Liver (tissue), 9 donors: ENCODE measurements around the gene UGT1A8. TPM values are rescaled to one million over a fixed set of nuclear protein-coding genes. Genes with fewer than 3 reads are reported as not detected.
A peak's percentile ranks its signal among the peaks of the same experiment; 100 is the strongest.

Source experiments
- DNase-seq: peaks from one replicate; pipeline ENCODE4 v3.0.0-alpha.2; 2017; ENCODE audit warnings: low spot score
- H3K27ac ChIP-seq, 2 donors: one replicate each; pipeline ENCODE4 v1.7.0; 2013; ENCODE audit warnings: inconsistent platforms in 2 of 2, low read length in 2 of 2, control low read depth in 1 of 2, low read depth in 1 of 2, mild to moderate bottlenecking in 1 of 2
- H3K27me3 ChIP-seq, 4 donors: one replicate each; pipeline versions ENCODE4 v1.6.1 to v1.7.0; 2013; ENCODE audit warnings: low read length in 3 of 4, inconsistent platforms in 1 of 4, mild to moderate bottlenecking in 1 of 4, moderate library complexity in 1 of 4; ENCODE audit not compliant: control insufficient read depth in 4 of 4, insufficient read depth in 4 of 4
- H3K36me3 ChIP-seq, 4 donors: one replicate each; pipeline versions ENCODE4 v1.6.1 to v1.7.0; 2013; ENCODE audit warnings: low read length in 3 of 4, mild to moderate bottlenecking in 3 of 4, low read depth in 1 of 4, moderate library complexity in 1 of 4; ENCODE audit not compliant: control insufficient read depth in 4 of 4, insufficient read depth in 3 of 4
- H3K4me1 ChIP-seq, 4 donors: one replicate each; pipeline versions ENCODE4 v1.6.1 to v1.7.0; 2013; ENCODE audit warnings: low read length in 3 of 4, mild to moderate bottlenecking in 3 of 4, moderate library complexity in 1 of 4; ENCODE audit not compliant: control insufficient read depth in 4 of 4, insufficient read depth in 4 of 4
- H3K4me3 ChIP-seq, 3 donors: one replicate each; pipeline versions ENCODE4 v1.6.1 to v1.7.0; 2013; ENCODE audit warnings: low read length in 3 of 3, control low read depth in 1 of 3, low read depth in 1 of 3, mild to moderate bottlenecking in 1 of 3
- H3K9ac ChIP-seq, 2 donors: one replicate each; pipeline ENCODE4 v1.7.0; 2013; ENCODE audit warnings: low read length in 2 of 2, mild to moderate bottlenecking in 2 of 2, moderate library complexity in 2 of 2, control low read depth in 1 of 2, low read depth in 1 of 2
- H3K9me3 ChIP-seq, 4 donors: one replicate each; pipeline versions ENCODE4 v1.6.1 to v1.7.0; 2013; ENCODE audit warnings: low read length in 3 of 4; ENCODE audit not compliant: control insufficient read depth in 4 of 4
- EGR1 ChIP-seq, 2 donors: IDR thresholded peaks; 2 replicates each; pipeline ENCODE4 v1.6.1; 2016 to 2018; ENCODE audit warnings: antibody characterized with exemption in 2 of 2, low read depth in 2 of 2
- FOXA2 ChIP-seq: IDR thresholded peaks from 2 replicates; pipeline ENCODE4 v1.6.1; 2016; ENCODE audit warnings: antibody characterized with exemption
- HNF4A ChIP-seq, 2 donors: conservative IDR thresholded peaks; 2 replicates each; pipeline ENCODE4 v1.6.1; 2016; ENCODE audit warnings: antibody characterized with exemption in 2 of 2, mild to moderate bottlenecking in 2 of 2
- HNF4G ChIP-seq: IDR thresholded peaks from 2 replicates; pipeline ENCODE4 v1.6.1; 2016; ENCODE audit warnings: antibody characterized with exemption
- JUND ChIP-seq, 2 donors: IDR thresholded peaks; 2 replicates each; pipeline ENCODE4 v1.6.1; 2016; ENCODE audit warnings: antibody characterized with exemption in 2 of 2
- NR2F2 ChIP-seq: IDR thresholded peaks from 2 replicates; pipeline ENCODE4 v1.6.1; 2016; ENCODE audit warnings: antibody characterized with exemption
- RAD21 ChIP-seq, 2 donors: IDR thresholded peaks; 2 replicates each; pipeline ENCODE4 v1.6.1; 2016; ENCODE audit warnings: antibody characterized with exemption in 2 of 2, mild to moderate bottlenecking in 2 of 2
- REST ChIP-seq: IDR thresholded peaks from 2 replicates; pipeline ENCODE4 v1.6.1; 2016; ENCODE audit warnings: antibody characterized with exemption, mild to moderate bottlenecking
- RXRA ChIP-seq, 2 donors: IDR thresholded peaks; 2 replicates each; pipeline ENCODE4 v1.6.1; 2017 to 2018; ENCODE audit warnings: antibody characterized with exemption in 2 of 2, mild to moderate bottlenecking in 1 of 2
- TAF1 ChIP-seq: conservative IDR thresholded peaks from 2 replicates; pipeline ENCODE4 v1.6.1; 2016; ENCODE audit warnings: antibody characterized with exemption, mild to moderate bottlenecking
- YY1 ChIP-seq: IDR thresholded peaks from 2 replicates; pipeline ENCODE4 v1.6.1; 2016; ENCODE audit warnings: antibody characterized with exemption, mild to moderate bottlenecking
- WGBS: extraction: QIAGEN DNeasy Blood & Tissue Kit; methylation state at CpG from one replicate; pipeline ENCODE4 v1.1.7; 2013; 5-methylcytosine and 5-hydroxymethylcytosine counted together
- polyA plus RNA-seq, 2 donors: library from polyadenylated mRNA; stranded (reverse) in 1 of 2; unstranded in 1 of 2; fragments of 200-250 nt in 1 of 2; fragments of >200 nt in 1 of 2; fragmentation: Nextera tagmentation in 1 of 2; extraction: Ambion mirVana in 1 of 2; gene quantifications; one replicate each; pipeline versions ENCODE4 v1.2.1 to v1.2.3, GENCODE V29; 2013 to 2015
- total RNA-seq, 2 donors: library from RNA; depleted of rRNA; stranded (reverse); fragments of >200 nt; gene quantifications; one replicate each; pipeline ENCODE4 v1.2.3, GENCODE V29; 2014
- TF ChIP-seq, protein P1 (sequence below): IDR thresholded peaks from 2 replicates; pipeline ENCODE4 v1.6.1; 2016; ENCODE audit warnings: antibody characterized with exemption
- TF ChIP-seq, protein P2 (sequence below): fragments of 150-350 bp; IDR thresholded peaks from 2 replicates; pipeline ENCODE4 v1.5.1; 2017; ENCODE audit warnings: improper control_type of control experiment, low read depth, low read length; ENCODE audit not compliant: missing input control
- donor health status: healthy.
- donor health status: healthy.
- donor health status: healthy.
- donor health status: healthy.
- donor health status: healthy.

The UGT1A8 gene
- total and polyA plus RNA-seq, 4 donors = 0.17 to 0.51 (median 0.48) TPM; not detected in 1

GRCh38 chr2:233706720-233707119, 89.3 kb downstream of the UGT1A8 start:
- H3K9me3 ChIP-seq = no peaks in the 10 kb centered on the region
- peak overlapping the region; percentile 80 to 87 for H3K27ac ChIP-seq
- H3K4me3 ChIP-seq = no peak overlapping the region
- no peak for TF ChIP-seq HNF4A (conservative IDR thresholded peaks at IDR 0.05)
- no peak for TF ChIP-seq REST
- TF ChIP-seq JUND (IDR thresholded peaks at IDR 0.05) = no peak
- no peak for TF ChIP-seq RXRA (IDR thresholded peaks at IDR 0.05)
- no peak for DNase-seq
- H3K4me1 ChIP-seq = peaks cover 19 to 41% (median 29%) of the 10 kb centered on the region in 4 donors
- no peaks in the 10 kb centered on the region for H3K36me3 ChIP-seq
- no peak overlapping the region for H3K9ac ChIP-seq
- WGBS = 2% methylated on average over 1 of the region's 1 CpG
- no peaks in the 10 kb centered on the region for H3K27me3 ChIP-seq

GRCh38 chr2:233707940-233708644, 90.7 kb downstream of the UGT1A8 start:
- TF ChIP-seq FOXA2 (no peak), RAD21 (IDR thresholded peaks at IDR 0.05) (no peak), HNF4G (no peak), EGR1 (IDR thresholded peaks at IDR 0.05; ENCODE audit: low read depth in 2 of 2) (no peak), HNF4A (conservative IDR thresholded peaks at IDR 0.05) (no peak), YY1 (no peak), TAF1 (no peak), RXRA (IDR thresholded peaks at IDR 0.05) (no peak), NR2F2 (no peak)
- TF ChIP-seq, protein P1, sequence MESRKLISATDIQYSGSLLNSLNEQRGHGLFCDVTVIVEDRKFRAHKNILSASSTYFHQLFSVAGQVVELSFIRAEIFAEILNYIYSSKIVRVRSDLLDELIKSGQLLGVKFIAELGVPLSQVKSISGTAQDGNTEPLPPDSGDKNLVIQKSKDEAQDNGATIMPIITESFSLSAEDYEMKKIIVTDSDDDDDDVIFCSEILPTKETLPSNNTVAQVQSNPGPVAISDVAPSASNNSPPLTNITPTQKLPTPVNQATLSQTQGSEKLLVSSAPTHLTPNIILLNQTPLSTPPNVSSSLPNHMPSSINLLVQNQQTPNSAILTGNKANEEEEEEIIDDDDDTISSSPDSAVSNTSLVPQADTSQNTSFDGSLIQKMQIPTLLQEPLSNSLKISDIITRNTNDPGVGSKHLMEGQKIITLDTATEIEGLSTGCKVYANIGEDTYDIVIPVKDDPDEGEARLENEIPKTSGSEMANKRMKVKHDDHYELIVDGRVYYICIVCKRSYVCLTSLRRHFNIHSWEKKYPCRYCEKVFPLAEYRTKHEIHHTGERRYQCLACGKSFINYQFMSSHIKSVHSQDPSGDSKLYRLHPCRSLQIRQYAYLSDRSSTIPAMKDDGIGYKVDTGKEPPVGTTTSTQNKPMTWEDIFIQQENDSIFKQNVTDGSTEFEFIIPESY = no peak
- no peaks in the 10 kb centered on the region for H3K36me3 ChIP-seq
- DNase-seq = no peak
- no peak overlapping the region for H3K9ac ChIP-seq
- H3K9me3 ChIP-seq = no peaks in the 10 kb centered on the region
- H3K4me1 ChIP-seq = peaks cover 19 to 43% (median 29%) of the 10 kb centered on the region in 4 donors
- WGBS = 78% methylated on average over 10 of the region's 10 CpGs
- no peaks in the 10 kb centered on the region for H3K27me3 ChIP-seq
- no peak overlapping the region for H3K27ac ChIP-seq
- no peak overlapping the region for H3K4me3 ChIP-seq

DNA sequence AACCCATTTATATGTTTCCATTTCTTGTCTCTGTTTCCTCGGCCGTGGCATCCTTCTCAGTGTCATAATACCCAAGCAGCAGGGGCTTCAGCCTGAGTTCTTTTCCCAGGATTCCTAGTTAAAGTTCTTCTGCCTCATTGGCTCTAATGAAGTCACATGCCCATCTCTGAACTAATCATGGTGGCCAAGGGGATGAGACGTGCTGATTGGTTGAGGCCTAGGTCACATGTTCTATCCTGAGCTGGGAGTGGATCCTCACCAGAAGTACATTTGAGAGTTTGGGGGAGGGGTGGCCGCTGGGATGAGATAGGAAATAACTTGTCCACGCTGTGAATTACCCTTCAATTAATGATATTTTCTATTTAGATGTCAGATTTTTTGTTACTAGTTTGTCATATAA, 91.5 kb downstream of the UGT1A8 start:
- H3K27me3 ChIP-seq = no peaks in the 10 kb centered on the region
- no peak overlapping the region for H3K9ac ChIP-seq
- H3K4me3 ChIP-seq = no peak overlapping the region
- no peak for DNase-seq
- H3K4me1 ChIP-seq = peaks cover 19 to 43% (median 29%) of the 10 kb centered on the region in 4 donors
- 90% methylated on average over 5 of the region's 5 CpGs for WGBS
- H3K9me3 ChIP-seq = no peaks in the 10 kb centered on the region
- no peaks in the 10 kb centered on the region for H3K36me3 ChIP-seq
- no peak overlapping the region for H3K27ac ChIP-seq
- no peak for TF ChIP-seq EGR1 (IDR thresholded peaks at IDR 0.05; ENCODE audit: low read depth in 2 of 2)
- TF ChIP-seq RAD21 (IDR thresholded peaks at IDR 0.05) = no peak
- TF ChIP-seq HNF4G = no peak
- TF ChIP-seq JUND (IDR thresholded peaks at IDR 0.05) = no peak
- no peak for TF ChIP-seq REST
- TF ChIP-seq, protein P2, sequence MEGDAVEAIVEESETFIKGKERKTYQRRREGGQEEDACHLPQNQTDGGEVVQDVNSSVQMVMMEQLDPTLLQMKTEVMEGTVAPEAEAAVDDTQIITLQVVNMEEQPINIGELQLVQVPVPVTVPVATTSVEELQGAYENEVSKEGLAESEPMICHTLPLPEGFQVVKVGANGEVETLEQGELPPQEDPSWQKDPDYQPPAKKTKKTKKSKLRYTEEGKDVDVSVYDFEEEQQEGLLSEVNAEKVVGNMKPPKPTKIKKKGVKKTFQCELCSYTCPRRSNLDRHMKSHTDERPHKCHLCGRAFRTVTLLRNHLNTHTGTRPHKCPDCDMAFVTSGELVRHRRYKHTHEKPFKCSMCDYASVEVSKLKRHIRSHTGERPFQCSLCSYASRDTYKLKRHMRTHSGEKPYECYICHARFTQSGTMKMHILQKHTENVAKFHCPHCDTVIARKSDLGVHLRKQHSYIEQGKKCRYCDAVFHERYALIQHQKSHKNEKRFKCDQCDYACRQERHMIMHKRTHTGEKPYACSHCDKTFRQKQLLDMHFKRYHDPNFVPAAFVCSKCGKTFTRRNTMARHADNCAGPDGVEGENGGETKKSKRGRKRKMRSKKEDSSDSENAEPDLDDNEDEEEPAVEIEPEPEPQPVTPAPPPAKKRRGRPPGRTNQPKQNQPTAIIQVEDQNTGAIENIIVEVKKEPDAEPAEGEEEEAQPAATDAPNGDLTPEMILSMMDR = no peak
